Erythroblast (primary cell): Measurements from ENCODE around the gene GRXCR1.
A peak's percentile ranks its signal among the peaks of the same experiment; 100 is the strongest.

Experiments
- DNase-seq, 2 experiments: peaks; one replicate each; lab custom pipeline; 2025; lab: John Stamatoyannopoulos, UW
- GATA1 ChIP-seq: IDR thresholded peaks from 2 replicates; pipeline ENCODE4 v1.6.1; 2011; ENCODE audit warnings: low read depth, mild to moderate bottlenecking, control low read depth, low read length, moderate library complexity
- POLR2A ChIP-seq: IDR thresholded peaks from 2 replicates; pipeline ENCODE4 v1.6.1; 2011; ENCODE audit warnings: mild to moderate bottlenecking, low read length

Gene GRXCR1

GRCh38 chr4:42892413-42892812, at the start of gene GRXCR1:
GRXCR1 (plus strand) TSS chr4:42892713; CDS start chr4:42893267, 554 bp downstream.
- no peak for DNase-seq
- no peak for TF ChIP-seq POLR2A
- no peak for TF ChIP-seq GATA1

GRCh38 chr4:42843694-42844093, 48.8 kb upstream of the GRXCR1 start:
- TF ChIP-seq POLR2A (no peak), GATA1 (no peak)
- DNase-seq = no peak

- DNase-seq = no peak
- TF ChIP-seq GATA1 = no peak
- no peak for TF ChIP-seq POLR2A
Observed at GRCh38 chr4:42844422-42845070, 48.0 kb upstream of the GRXCR1 start.

GRCh38 chr4:42845586-42845985, 46.9 kb upstream of the GRXCR1 start:
- TF ChIP-seq POLR2A = no peak
- TF ChIP-seq GATA1 = no peak
- no peak for DNase-seq

- TF ChIP-seq POLR2A (no peak), GATA1 (no peak)
- DNase-seq = peak in 1 of 2 experiments; percentile 12
Observed at GRCh38 chr4:42855779-42856178, 36.7 kb upstream of the GRXCR1 start.

GRCh38 chr4:42865572-42866189, 26.8 kb upstream of the GRXCR1 start:
- peak; percentile 54 to 71 for DNase-seq
- TF ChIP-seq GATA1 = no peak
- TF ChIP-seq POLR2A = no peak

- DNase-seq = no peak
- no peak for TF ChIP-seq POLR2A
- no peak for TF ChIP-seq GATA1
Observed at GRCh38 chr4:42871261-42871660, 21.3 kb upstream of the GRXCR1 start.

- TF ChIP-seq POLR2A (no peak), GATA1 (no peak)
- DNase-seq = no peak
Observed at GRCh38 chr4:42871671-42872290, 20.7 kb upstream of the GRXCR1 start.

- DNase-seq = no peak
- TF ChIP-seq GATA1 (no peak), POLR2A (no peak)
Observed at GRCh38 chr4:42878863-42879262, 13.7 kb upstream of the GRXCR1 start.

GRCh38 chr4:42881253-42881652, 11.3 kb upstream of the GRXCR1 start:
- no peak for TF ChIP-seq POLR2A

GRCh38 chr4:42891644-42892043, 869 bp upstream of the GRXCR1 start:
- no peak for DNase-seq
- TF ChIP-seq POLR2A = no peak
- TF ChIP-seq GATA1 = no peak

More at GRCh38 chr4:42881253-42881652, 11.3 kb upstream of the GRXCR1 start:
- DNase-seq = no peak

GRCh38 chr4:42895452-42895851, 2.9 kb downstream of the GRXCR1 start:
- TF ChIP-seq POLR2A = no peak
- TF ChIP-seq GATA1 = no peak
- DNase-seq = no peak

- DNase-seq = no peak
- no peak for TF ChIP-seq POLR2A
- no peak for TF ChIP-seq GATA1
Observed at GRCh38 chr4:42904986-42905385, 12.5 kb downstream of the GRXCR1 start.

- DNase-seq = no peak
- no peak for TF ChIP-seq POLR2A
- no peak for TF ChIP-seq GATA1
Observed at GRCh38 chr4:42905591-42905990, 13.1 kb downstream of the GRXCR1 start.

- TF ChIP-seq POLR2A (no peak), GATA1 (no peak)
- DNase-seq = no peak
Observed at GRCh38 chr4:42906341-42906740, 13.8 kb downstream of the GRXCR1 start.
